HEK293 (cell line): ENCODE results near the gene REEP2.

Experiments
- CTCF ChIA-PET: fragments of 350-600 bp; formaldehyde crosslinking; extraction: SDS; loops from one replicate; lab custom pipeline; 2021; ENCODE audit warnings: antibody characterized with exemption; lab: Yijun Ruan, JAX
- POLR2A ChIA-PET: fragments of 300-600 bp; formaldehyde crosslinking; extraction: SDS; loops from one replicate; lab custom pipeline; 2020; ENCODE audit warnings: antibody characterized with exemption, inconsistent platforms; lab: Yijun Ruan, JAX
- H3K27ac ChIP-seq: fragments of 200-500 bp; sonication (Bioruptor generic); 2 replicates; pipeline ENCODE4 v1.5.1; 2014; ENCODE audit warnings: low read depth, low read length, control low read depth, inconsistent platforms; ENCODE audit errors: extremely low read depth
- H3K36me3 ChIP-seq, 2 experiments: fragments of 200-500 bp in 1 of 2; sonication (Bioruptor generic) in 1 of 2; 1 replicate in 1 of 2; 2 replicates in 1 of 2; pipeline ENCODE4 v1.5.1; 2014 to 2017; ENCODE audit warnings: inconsistent platforms in 2 of 2, low read length in 2 of 2; ENCODE audit not compliant: control insufficient read depth in 2 of 2, insufficient read depth in 1 of 2
- H3K4me1 ChIP-seq: fragments of 200-500 bp; sonication (Bioruptor generic); 2 replicates; pipeline ENCODE4 v1.5.1; 2014; ENCODE audit warnings: mild to moderate bottlenecking, low read length, inconsistent platforms; ENCODE audit not compliant: control insufficient read depth, insufficient read depth
- H3K4me3 ChIP-seq: 2 replicates; pipeline ENCODE4 v1.5.1; 2011; ENCODE audit warnings: low read depth, mild to moderate bottlenecking, control low read depth, low read length, moderate library complexity
- H3K9me3 ChIP-seq: fragments of 200-500 bp; sonication (Bioruptor generic); 2 replicates; pipeline ENCODE4 v1.5.1; 2014; ENCODE audit warnings: low read depth, low read length, inconsistent platforms; ENCODE audit not compliant: control insufficient read depth, insufficient read depth
- GFI1B ChIP-seq: fragments of 450-650 bp; formaldehyde crosslinking; IDR thresholded peaks from 2 replicates; pipeline ENCODE4 v1.5.1; 2016; ENCODE audit warnings: missing biosample characterization, missing genetic modification characterization
- GLI4 ChIP-seq: fragments of 450-650 bp; formaldehyde crosslinking; IDR thresholded peaks from 2 replicates; pipeline ENCODE4 v1.5.1; 2016; ENCODE audit warnings: missing biosample characterization, missing genetic modification characterization
- HOXA7 ChIP-seq: sonication (generic); formaldehyde crosslinking; IDR thresholded peaks from 2 replicates; pipeline ENCODE4 v1.8.1; 2022; ENCODE audit warnings: missing genetic modification reagents, borderline replicate concordance
- KLF10 ChIP-seq: fragments of 450-650 bp; IDR thresholded peaks from 2 replicates; pipeline ENCODE4 v1.5.1; 2018; ENCODE audit warnings: missing biosample characterization, mild to moderate bottlenecking, missing genetic modification characterization
- SCRT2 ChIP-seq: fragments of 450-650 bp; formaldehyde crosslinking; IDR thresholded peaks from 2 replicates; pipeline ENCODE4 v1.5.1; 2016; ENCODE audit warnings: missing biosample characterization, missing genetic modification characterization
- SETDB1 ChIP-seq: IDR thresholded peaks from one replicate; pipeline ENCODE4 v1.6.1; 2017; ENCODE audit warnings: mild to moderate bottlenecking, low read length, moderate library complexity, mixed read lengths; ENCODE audit not compliant: insufficient read length
- ZBTB17 ChIP-seq: fragments of 450-650 bp; formaldehyde crosslinking; IDR thresholded peaks from 2 replicates; pipeline ENCODE4 v1.5.1; 2016; ENCODE audit warnings: missing biosample characterization, missing genetic modification characterization
- ZBTB21 ChIP-seq: fragments of 450-650 bp; formaldehyde crosslinking; IDR thresholded peaks from 2 replicates; pipeline ENCODE4 v1.5.1; 2017; ENCODE audit warnings: missing biosample characterization, missing genetic modification characterization
- ZFP37 ChIP-seq: fragments of 450-650 bp; formaldehyde crosslinking; IDR thresholded peaks from 2 replicates; pipeline ENCODE4 v1.5.1; 2016; ENCODE audit warnings: missing biosample characterization, missing genetic modification characterization
- ZIC2 ChIP-seq: fragments of 450-650 bp; formaldehyde crosslinking; IDR thresholded peaks from 2 replicates; pipeline ENCODE4 v1.5.1; 2016; ENCODE audit warnings: missing biosample characterization, missing genetic modification characterization
- ZNF184 ChIP-seq: fragments of 450-650 bp; IDR thresholded peaks from 2 replicates; pipeline ENCODE4 v1.5.1; 2018; ENCODE audit warnings: missing biosample characterization, mild to moderate bottlenecking, missing genetic modification characterization
- ZNF202 ChIP-seq: fragments of 450-650 bp; formaldehyde crosslinking; IDR thresholded peaks from 2 replicates; pipeline ENCODE4 v1.5.1; 2016; ENCODE audit warnings: missing biosample characterization, missing genetic modification characterization, borderline replicate concordance
- ZNF214 ChIP-seq: fragments of 450-650 bp; formaldehyde crosslinking; IDR thresholded peaks from 2 replicates; pipeline ENCODE4 v1.5.1; 2017; ENCODE audit warnings: missing biosample characterization, mild to moderate bottlenecking, missing genetic modification characterization, borderline replicate concordance
- ZNF221 ChIP-seq: fragments of 450-650 bp; formaldehyde crosslinking; IDR thresholded peaks from 2 replicates; pipeline ENCODE4 v1.5.1; 2017; ENCODE audit warnings: missing biosample characterization, missing genetic modification characterization, borderline replicate concordance
- ZNF335 ChIP-seq: fragments of 450-650 bp; formaldehyde crosslinking; conservative IDR thresholded peaks from 2 replicates; pipeline ENCODE4 v1.5.1; 2016; ENCODE audit warnings: missing biosample characterization, missing genetic modification characterization
- ZNF555 ChIP-seq: fragments of 450-650 bp; formaldehyde crosslinking; conservative IDR thresholded peaks from 2 replicates; pipeline ENCODE4 v1.5.1; 2017; ENCODE audit warnings: missing biosample characterization, mild to moderate bottlenecking, missing genetic modification characterization, inconsistent platforms
- ZNF560 ChIP-seq: fragments of 450-650 bp; formaldehyde crosslinking; IDR thresholded peaks from 2 replicates; pipeline ENCODE4 v1.5.1; 2017; ENCODE audit warnings: missing biosample characterization, missing genetic modification characterization, borderline replicate concordance
- ZNF600 ChIP-seq: fragments of 450-650 bp; formaldehyde crosslinking; IDR thresholded peaks from 2 replicates; pipeline ENCODE4 v1.5.1; 2016; ENCODE audit warnings: missing biosample characterization, missing genetic modification characterization
- ZNF610 ChIP-seq: fragments of 450-650 bp; formaldehyde crosslinking; IDR thresholded peaks from 2 replicates; pipeline ENCODE4 v1.5.1; 2016; ENCODE audit warnings: missing biosample characterization, missing genetic modification characterization, borderline replicate concordance
- ZNF654 ChIP-seq: fragments of 450-650 bp; formaldehyde crosslinking; IDR thresholded peaks from 2 replicates; pipeline ENCODE4 v1.5.1; 2016; ENCODE audit warnings: low read depth, missing biosample characterization, missing genetic modification characterization
- ZNF660 ChIP-seq: fragments of 450-650 bp; IDR thresholded peaks from 2 replicates; pipeline ENCODE4 v1.5.1; 2018; ENCODE audit warnings: missing biosample characterization, mild to moderate bottlenecking, missing genetic modification characterization
- ZNF830 ChIP-seq: fragments of 450-650 bp; IDR thresholded peaks from 2 replicates; pipeline ENCODE4 v1.5.0; 2018; ENCODE audit warnings: missing biosample characterization, missing genetic modification characterization, low read depth, mild to moderate bottlenecking, moderate library complexity
- TF ChIP-seq, protein P1 (sequence below): fragments of 450-650 bp; formaldehyde crosslinking; IDR thresholded peaks from 2 replicates; pipeline ENCODE4 v1.5.1; 2016; ENCODE audit warnings: missing biosample characterization, missing genetic modification characterization
- TF ChIP-seq, protein P2 (sequence below): fragments of 450-650 bp; formaldehyde crosslinking; IDR thresholded peaks from 2 replicates; pipeline ENCODE4 v1.5.1; 2016; ENCODE audit warnings: missing biosample characterization, missing genetic modification characterization
- TF ChIP-seq, protein P3 (sequence below): fragments of 450-650 bp; formaldehyde crosslinking; IDR thresholded peaks from 2 replicates; pipeline ENCODE4 v1.5.1; 2017; ENCODE audit warnings: missing biosample characterization, mild to moderate bottlenecking, missing genetic modification characterization, moderate library complexity
- TF ChIP-seq, protein P4 (sequence below): fragments of 450-650 bp; formaldehyde crosslinking; IDR thresholded peaks from 2 replicates; pipeline ENCODE4 v1.5.1; 2016; ENCODE audit warnings: missing biosample characterization, missing genetic modification characterization
- TF ChIP-seq, protein P5 (sequence below): fragments of 450-650 bp; formaldehyde crosslinking; IDR thresholded peaks from 2 replicates; pipeline ENCODE4 v1.5.1; 2017; ENCODE audit warnings: missing biosample characterization, missing genetic modification characterization

Gene REEP2

DNA sequence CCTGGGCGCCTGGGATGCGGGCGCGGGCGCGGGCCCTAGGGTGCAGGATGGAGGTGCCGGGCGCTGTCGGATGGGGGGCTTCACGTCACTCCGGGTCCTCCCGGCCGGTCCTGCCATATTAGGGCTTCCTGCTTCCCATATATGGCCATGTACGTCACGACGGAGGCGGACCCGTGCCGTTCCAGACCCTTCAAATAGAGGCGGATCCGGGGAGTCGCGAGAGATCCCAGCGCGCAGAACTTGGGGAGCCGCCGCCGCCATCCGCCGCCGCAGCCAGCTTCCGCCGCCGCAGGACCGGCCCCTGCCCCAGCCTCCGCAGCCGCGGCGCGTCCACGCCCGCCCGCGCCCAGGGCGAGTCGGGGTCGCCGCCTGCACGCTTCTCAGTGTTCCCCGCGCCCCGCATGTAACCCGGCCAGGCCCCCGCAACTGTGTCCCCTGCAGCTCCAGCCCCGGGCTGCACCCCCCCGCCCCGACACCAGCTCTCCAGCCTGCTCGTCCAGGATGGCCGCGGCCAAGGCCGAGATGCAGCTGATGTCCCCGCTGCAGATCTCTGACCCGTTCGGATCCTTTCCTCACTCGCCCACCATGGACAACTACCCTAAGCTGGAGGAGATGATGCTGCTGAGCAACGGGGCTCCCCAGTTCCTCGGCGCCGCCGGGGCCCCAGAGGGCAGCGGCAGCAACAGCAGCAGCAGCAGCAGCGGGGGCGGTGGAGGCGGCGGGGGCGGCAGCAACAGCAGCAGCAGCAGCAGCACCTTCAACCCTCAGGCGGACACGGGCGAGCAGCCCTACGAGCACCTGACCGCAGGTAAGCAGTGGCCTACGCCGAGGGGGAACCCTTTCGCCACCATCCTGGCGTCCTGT lies 26.6 kb downstream of the REEP2 start, which contains the start of gene EGR1:
Gene EGR1, plus strand, starts transcription at position 219 of the 864 bp plus-strand sequence. Its CDS starts 283 bp downstream, at position 502.
- Histone ChIP-seq H3K4me3 (peak within 1 kb of the TSS; percentile 88), H3K27ac (peak within 1 kb of the TSS; percentile 94), H3K36me3 (peaks cover 0 to 8% of the 10 kb centered on the region in 2 experiments; a peak in 1 of 3 replicates), H3K4me1 (peaks cover 4% of the 10 kb centered on the region; the same call in 1 of the 2 replicates), H3K9me3 (no peaks in the 10 kb centered on the region)
- ChIA-PET CTCF (interaction anchor here (0.6 to 6.4 kb wide), 16 partner anchors 11 to 147 kb away, joined by 3 to 57 read pairs (median 4); partner anchors contain the start of gene REEP2), POLR2A (interaction anchor here (0.6 to 3.4 kb wide), 25 partner anchors 9 to 808 kb away, joined by 3 to 25 read pairs (median 5); partner anchors contain the start of genes CDC23, CDC25C, ETF1 and FAM53C)
- no peak for TF ChIP-seq ZNF214 (tag by site-specific recombination)
- no peak for TF ChIP-seq ZNF654
- TF ChIP-seq SETDB1 = no peak
- TF ChIP-seq ZNF560 (tag by site-specific recombination) = no peak
- TF ChIP-seq ZNF202 (tag by site-specific recombination) = no peak
- TF ChIP-seq, protein P1, sequence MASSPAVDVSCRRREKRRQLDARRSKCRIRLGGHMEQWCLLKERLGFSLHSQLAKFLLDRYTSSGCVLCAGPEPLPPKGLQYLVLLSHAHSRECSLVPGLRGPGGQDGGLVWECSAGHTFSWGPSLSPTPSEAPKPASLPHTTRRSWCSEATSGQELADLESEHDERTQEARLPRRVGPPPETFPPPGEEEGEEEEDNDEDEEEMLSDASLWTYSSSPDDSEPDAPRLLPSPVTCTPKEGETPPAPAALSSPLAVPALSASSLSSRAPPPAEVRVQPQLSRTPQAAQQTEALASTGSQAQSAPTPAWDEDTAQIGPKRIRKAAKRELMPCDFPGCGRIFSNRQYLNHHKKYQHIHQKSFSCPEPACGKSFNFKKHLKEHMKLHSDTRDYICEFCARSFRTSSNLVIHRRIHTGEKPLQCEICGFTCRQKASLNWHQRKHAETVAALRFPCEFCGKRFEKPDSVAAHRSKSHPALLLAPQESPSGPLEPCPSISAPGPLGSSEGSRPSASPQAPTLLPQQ (tag by site-specific recombination) = no peak; the same call in 1 of the 2 replicates
- TF ChIP-seq, protein P2, sequence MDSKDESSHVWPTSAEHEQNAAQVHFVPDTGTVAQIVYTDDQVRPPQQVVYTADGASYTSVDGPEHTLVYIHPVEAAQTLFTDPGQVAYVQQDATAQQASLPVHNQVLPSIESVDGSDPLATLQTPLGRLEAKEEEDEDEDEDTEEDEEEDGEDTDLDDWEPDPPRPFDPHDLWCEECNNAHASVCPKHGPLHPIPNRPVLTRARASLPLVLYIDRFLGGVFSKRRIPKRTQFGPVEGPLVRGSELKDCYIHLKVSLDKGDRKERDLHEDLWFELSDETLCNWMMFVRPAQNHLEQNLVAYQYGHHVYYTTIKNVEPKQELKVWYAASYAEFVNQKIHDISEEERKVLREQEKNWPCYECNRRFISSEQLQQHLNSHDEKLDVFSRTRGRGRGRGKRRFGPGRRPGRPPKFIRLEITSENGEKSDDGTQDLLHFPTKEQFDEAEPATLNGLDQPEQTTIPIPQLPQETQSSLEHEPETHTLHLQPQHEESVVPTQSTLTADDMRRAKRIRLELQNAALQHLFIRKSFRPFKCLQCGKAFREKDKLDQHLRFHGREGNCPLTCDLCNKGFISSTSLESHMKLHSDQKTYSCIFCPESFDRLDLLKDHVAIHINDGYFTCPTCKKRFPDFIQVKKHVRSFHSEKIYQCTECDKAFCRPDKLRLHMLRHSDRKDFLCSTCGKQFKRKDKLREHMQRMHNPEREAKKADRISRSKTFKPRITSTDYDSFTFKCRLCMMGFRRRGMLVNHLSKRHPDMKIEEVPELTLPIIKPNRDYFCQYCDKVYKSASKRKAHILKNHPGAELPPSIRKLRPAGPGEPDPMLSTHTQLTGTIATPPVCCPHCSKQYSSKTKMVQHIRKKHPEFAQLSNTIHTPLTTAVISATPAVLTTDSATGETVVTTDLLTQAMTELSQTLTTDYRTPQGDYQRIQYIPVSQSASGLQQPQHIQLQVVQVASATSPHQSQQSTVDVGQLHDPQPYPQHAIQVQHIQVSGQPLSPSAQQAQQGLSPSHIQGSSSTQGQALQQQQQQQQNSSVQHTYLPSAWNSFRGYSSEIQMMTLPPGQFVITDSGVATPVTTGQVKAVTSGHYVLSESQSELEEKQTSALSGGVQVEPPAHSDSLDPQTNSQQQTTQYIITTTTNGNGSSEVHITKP (tag by site-specific recombination) = no peak
- no peak for TF ChIP-seq GFI1B (tag by site-specific recombination)
- TF ChIP-seq, protein P3, sequence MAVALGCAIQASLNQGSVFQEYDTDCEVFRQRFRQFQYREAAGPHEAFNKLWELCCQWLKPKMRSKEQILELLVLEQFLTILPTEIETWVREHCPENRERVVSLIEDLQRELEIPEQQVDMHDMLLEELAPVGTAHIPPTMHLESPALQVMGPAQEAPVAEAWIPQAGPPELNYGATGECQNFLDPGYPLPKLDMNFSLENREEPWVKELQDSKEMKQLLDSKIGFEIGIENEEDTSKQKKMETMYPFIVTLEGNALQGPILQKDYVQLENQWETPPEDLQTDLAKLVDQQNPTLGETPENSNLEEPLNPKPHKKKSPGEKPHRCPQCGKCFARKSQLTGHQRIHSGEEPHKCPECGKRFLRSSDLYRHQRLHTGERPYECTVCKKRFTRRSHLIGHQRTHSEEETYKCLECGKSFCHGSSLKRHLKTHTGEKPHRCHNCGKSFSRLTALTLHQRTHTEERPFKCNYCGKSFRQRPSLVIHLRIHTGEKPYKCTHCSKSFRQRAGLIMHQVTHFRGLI (tag by site-specific recombination) = no peak
- no peak for TF ChIP-seq GLI4 (tag by site-specific recombination)
- no peak for TF ChIP-seq ZNF600 (tag by site-specific recombination)
- TF ChIP-seq ZBTB21 (tag by site-specific recombination) = peak; percentile 69
- no peak for TF ChIP-seq ZNF555 (tag by site-specific recombination)
- TF ChIP-seq ZIC2 (tag by site-specific recombination) = 0 out of 2 replicates have a peak, but pooled peaks have one; percentile 8
- no peak for TF ChIP-seq ZBTB17 (tag by site-specific recombination)
- TF ChIP-seq ZNF610 = no peak
- TF ChIP-seq, protein P4, sequence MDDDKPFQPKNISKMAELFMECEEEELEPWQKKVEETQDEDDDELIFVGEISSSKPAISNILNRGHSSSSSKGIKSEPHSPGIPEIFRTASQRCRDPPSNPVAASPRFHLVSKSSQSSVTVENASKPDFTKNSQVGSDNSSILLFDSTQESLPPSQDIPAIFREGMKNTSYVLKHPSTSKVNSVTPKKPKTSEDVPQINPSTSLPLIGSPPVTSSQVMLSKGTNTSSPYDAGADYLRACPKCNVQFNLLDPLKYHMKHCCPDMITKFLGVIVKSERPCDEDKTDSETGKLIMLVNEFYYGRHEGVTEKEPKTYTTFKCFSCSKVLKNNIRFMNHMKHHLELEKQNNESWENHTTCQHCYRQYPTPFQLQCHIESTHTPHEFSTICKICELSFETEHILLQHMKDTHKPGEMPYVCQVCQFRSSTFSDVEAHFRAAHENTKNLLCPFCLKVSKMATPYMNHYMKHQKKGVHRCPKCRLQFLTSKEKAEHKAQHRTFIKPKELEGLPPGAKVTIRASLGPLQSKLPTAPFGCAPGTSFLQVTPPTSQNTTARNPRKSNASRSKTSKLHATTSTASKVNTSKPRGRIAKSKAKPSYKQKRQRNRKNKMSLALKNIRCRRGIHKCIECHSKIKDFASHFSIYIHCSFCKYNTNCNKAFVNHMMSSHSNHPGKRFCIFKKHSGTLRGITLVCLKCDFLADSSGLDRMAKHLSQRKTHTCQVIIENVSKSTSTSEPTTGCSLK (tag by site-specific recombination) = no peak
- TF ChIP-seq ZNF660 (tag by site-specific recombination) = peak; percentile 61; the same call in 1 of the 2 replicates
- no peak for TF ChIP-seq HOXA7 (CRISPR knock-in tag)
- TF ChIP-seq ZNF335 (tag by site-specific recombination) = peak; percentile 71
- TF ChIP-seq ZFP37 (tag by site-specific recombination) = peak; percentile 52; the same call in 1 of the 2 replicates
- TF ChIP-seq KLF10 (tag by site-specific recombination) = no peak
- peak; percentile 72; the same call in 1 of the 2 replicates for TF ChIP-seq SCRT2
- TF ChIP-seq, protein P5, sequence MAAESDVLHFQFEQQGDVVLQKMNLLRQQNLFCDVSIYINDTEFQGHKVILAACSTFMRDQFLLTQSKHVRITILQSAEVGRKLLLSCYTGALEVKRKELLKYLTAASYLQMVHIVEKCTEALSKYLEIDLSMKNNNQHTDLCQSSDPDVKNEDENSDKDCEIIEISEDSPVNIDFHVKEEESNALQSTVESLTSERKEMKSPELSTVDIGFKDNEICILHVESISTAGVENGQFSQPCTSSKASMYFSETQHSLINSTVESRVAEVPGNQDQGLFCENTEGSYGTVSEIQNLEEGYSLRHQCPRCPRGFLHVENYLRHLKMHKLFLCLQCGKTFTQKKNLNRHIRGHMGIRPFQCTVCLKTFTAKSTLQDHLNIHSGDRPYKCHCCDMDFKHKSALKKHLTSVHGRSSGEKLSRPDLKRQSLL = no peak
- no peak for TF ChIP-seq ZNF184 (tag by site-specific recombination)
- no peak for TF ChIP-seq ZNF830 (tag by site-specific recombination)
- TF ChIP-seq ZNF221 = no peak
